Mucosa of rectum (tissue), 2 donors: ENCODE results near the gene SPATA13.

Experiments
- H3K27ac ChIP-seq, 2 donors: one replicate each; pipeline ENCODE4 v1.7.0; 2013; ENCODE audit warnings: inconsistent platforms in 2 of 2, low read depth in 2 of 2, low read length in 2 of 2
- H3K27me3 ChIP-seq, 2 donors: one replicate each; pipeline ENCODE4 v1.7.0; 2013; ENCODE audit warnings: low read length in 2 of 2; ENCODE audit not compliant: control insufficient read depth in 2 of 2, insufficient read depth in 2 of 2
- H3K36me3 ChIP-seq, 2 donors: one replicate each; pipeline ENCODE4 v1.7.0; 2013; ENCODE audit warnings: low read length in 2 of 2; ENCODE audit not compliant: control insufficient read depth in 2 of 2, insufficient read depth in 2 of 2
- H3K4me1 ChIP-seq, 2 donors: one replicate each; pipeline ENCODE4 v1.7.0; 2013; ENCODE audit warnings: low read length in 2 of 2, mild to moderate bottlenecking in 1 of 2; ENCODE audit not compliant: control insufficient read depth in 2 of 2, insufficient read depth in 2 of 2
- H3K4me3 ChIP-seq, 2 donors: one replicate each; pipeline ENCODE4 v1.7.0; 2013; ENCODE audit warnings: low read length in 2 of 2
- H3K9ac ChIP-seq, 2 donors: one replicate each; pipeline ENCODE4 v1.7.0; 2013; ENCODE audit warnings: low read length in 2 of 2, low read depth in 1 of 2, mild to moderate bottlenecking in 1 of 2
- H3K9me3 ChIP-seq, 2 donors: one replicate each; pipeline ENCODE4 v1.7.0; 2013; ENCODE audit warnings: low read length in 2 of 2; ENCODE audit not compliant: control insufficient read depth in 2 of 2
- donor health status: healthy.
- donor health status: Normal muscosa, but diverticular disease.

Gene SPATA13

GRCh38 chr13:24290280-24290932 lies 129.9 kb downstream of the SPATA13 start:
- H3K9me3 ChIP-seq = no peaks in the 10 kb centered on the region
- H3K27me3 ChIP-seq = no peaks in the 10 kb centered on the region
- no peak overlapping the region for H3K27ac ChIP-seq
- no peak overlapping the region for H3K9ac ChIP-seq
- peaks cover 75 to 80% of the 10 kb centered on the region in 2 donors for H3K36me3 ChIP-seq
- no peaks in the 10 kb centered on the region for H3K4me1 ChIP-seq
- H3K4me3 ChIP-seq = no peak overlapping the region

DNA sequence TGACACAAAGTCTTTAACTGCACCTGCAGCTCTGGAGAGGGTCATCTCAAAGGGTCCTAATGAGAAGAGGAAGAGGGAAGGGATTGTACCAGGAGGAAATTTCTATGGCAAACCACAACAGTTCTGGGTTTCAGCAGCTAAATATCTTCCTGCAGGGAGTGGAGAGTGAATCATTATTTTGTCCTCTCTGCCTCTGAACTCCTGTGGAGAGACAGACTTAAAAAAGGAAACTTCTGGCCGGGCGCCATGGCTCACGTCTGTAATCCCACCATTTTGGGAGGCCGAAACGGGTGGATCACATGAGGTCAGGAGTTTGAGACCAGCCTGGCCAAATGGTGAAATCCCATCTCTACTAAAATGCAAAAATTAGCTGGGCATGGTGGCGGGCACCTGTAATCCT lies 132.0 kb downstream of the SPATA13 start:
- H3K9me3 ChIP-seq = no peaks in the 10 kb centered on the region
- no peak overlapping the region for H3K27ac ChIP-seq
- no peak overlapping the region for H3K4me3 ChIP-seq
- no peaks in the 10 kb centered on the region for H3K27me3 ChIP-seq
- H3K36me3 ChIP-seq = peaks cover 81 to 82% of the 10 kb centered on the region in 2 donors
- no peak overlapping the region for H3K9ac ChIP-seq
- no peaks in the 10 kb centered on the region for H3K4me1 ChIP-seq

DNA sequence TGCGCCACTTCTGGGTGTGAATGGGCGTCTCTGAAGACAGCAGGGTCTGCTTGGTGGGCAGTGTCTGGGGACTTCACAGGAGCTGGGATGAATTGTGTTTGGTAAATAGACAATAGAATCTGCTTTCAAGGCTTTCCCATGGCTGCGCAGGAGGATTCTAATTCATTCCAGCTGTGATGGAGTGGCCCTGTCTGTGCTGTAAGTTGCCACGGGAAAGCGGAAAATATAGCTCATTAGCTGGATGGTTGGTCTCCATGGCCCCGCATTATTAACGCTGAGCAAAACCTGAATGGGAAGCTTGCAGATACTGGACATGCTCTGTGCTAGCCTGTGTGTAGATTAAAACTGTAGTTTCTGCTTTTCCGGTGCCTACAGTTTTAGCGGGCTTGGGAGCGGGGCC lies 133.2 kb downstream of the SPATA13 start:
- Histone ChIP-seq H3K9ac (no peak overlapping the region), H3K27ac (no peak overlapping the region), H3K9me3 (no peaks in the 10 kb centered on the region), H3K4me1 (no peaks in the 10 kb centered on the region), H3K27me3 (no peaks in the 10 kb centered on the region), H3K36me3 (peaks cover 81 to 84% of the 10 kb centered on the region in 2 donors), H3K4me3 (no peak overlapping the region)

- Histone ChIP-seq H3K36me3 (peaks cover 78 to 89% of the 10 kb centered on the region in 2 donors), H3K27ac (no peak overlapping the region), H3K9ac (no peak overlapping the region), H3K9me3 (no peaks in the 10 kb centered on the region), H3K4me3 (no peak overlapping the region), H3K27me3 (no peaks in the 10 kb centered on the region), H3K4me1 (no peaks in the 10 kb centered on the region)
Observed at GRCh38 chr13:24299488-24300114, 139.1 kb downstream of the SPATA13 start.

- Histone ChIP-seq H3K4me3 (no peak overlapping the region), H3K27me3 (no peaks in the 10 kb centered on the region), H3K36me3 (peaks cover 66 to 76% of the 10 kb centered on the region in 2 donors), H3K4me1 (no peaks in the 10 kb centered on the region), H3K27ac (no peak overlapping the region), H3K9me3 (no peaks in the 10 kb centered on the region), H3K9ac (no peak overlapping the region)
Observed at GRCh38 chr13:24301434-24301833, 140.9 kb downstream of the SPATA13 start.

- Histone ChIP-seq H3K4me3 (no peak overlapping the region), H3K4me1 (peaks cover 0 to under 1% of the 10 kb centered on the region in 2 donors), H3K27me3 (no peaks in the 10 kb centered on the region), H3K27ac (no peak overlapping the region), H3K9me3 (no peaks in the 10 kb centered on the region), H3K9ac (no peak overlapping the region), H3K36me3 (peaks cover 61 to 71% of the 10 kb centered on the region in 2 donors)
Observed at GRCh38 chr13:24301911-24302310, 141.4 kb downstream of the SPATA13 start.

DNA sequence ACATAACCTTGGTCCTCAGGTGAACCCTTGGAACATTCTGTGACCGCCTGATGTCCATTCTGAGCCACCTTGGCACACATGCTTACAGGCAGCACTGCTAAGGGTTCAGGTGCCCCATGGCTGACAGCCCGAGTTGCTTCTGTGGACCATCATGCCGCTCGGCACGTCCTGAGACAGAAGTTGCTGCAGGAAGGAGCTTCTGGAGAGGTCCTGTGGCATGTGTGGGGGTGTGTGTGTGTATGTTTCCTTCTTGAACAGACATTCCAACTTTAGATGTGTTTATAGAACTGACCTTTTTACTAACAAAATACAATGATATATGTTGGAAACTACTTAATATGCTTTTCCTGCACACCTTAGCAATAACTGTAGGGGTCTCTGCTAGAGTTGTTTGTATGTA lies 144.1 kb downstream of the SPATA13 start:
- Histone ChIP-seq H3K4me3 (no peak overlapping the region), H3K27me3 (no peaks in the 10 kb centered on the region), H3K4me1 (peaks cover 0 to 7% of the 10 kb centered on the region in 2 donors), H3K9ac (no peak overlapping the region), H3K36me3 (peaks cover 36 to 45% of the 10 kb centered on the region in 2 donors), H3K9me3 (no peaks in the 10 kb centered on the region), H3K27ac (no peak overlapping the region)

- H3K36me3 ChIP-seq = peaks cover 16 to 28% of the 10 kb centered on the region in 2 donors
- H3K9me3 ChIP-seq = no peaks in the 10 kb centered on the region
- H3K27ac ChIP-seq = no peak overlapping the region
Observed at GRCh38 chr13:24306632-24307031, 146.1 kb downstream of the SPATA13 start.

DNA sequence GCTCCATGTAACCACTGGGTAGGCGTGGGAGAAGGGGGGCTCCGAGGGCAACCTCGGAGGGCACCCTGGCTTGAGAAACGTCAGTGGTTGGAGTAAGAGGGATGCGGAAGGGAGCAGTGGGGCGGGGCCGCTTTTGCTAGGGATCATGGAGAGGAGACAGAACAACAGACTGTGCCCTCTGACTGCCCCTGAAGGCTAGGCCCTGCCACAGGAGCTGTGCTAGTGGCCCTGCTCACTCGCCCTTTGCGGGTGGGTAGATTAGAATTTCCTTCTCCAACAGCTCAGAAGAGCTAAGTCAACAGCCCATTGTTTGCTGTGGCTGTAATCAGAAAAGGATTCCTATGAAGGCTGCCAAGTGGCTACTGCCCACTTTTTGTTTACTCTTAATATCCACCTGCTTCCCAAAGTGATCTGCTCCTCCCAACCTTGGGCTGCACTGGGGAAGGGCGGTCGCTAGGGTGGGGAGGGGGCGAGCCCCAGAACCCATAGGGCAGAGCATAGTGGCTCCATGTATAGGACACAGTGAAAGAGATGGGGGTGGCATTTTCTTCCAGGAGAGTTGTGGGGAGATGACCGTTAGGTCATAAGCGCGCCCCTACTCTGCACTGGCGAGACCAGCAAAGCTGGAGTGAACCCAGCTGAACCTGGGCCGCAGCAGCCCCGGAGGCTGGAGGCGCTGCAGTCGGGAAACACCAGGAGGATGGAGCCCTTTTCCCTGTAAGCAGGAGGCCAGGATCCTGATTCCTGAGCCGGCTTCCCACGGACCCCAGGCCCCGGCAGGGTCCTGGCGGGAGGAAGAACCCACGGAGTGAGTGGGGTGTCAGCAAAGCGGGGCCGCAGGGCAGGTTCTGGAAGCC lies 146.9 kb downstream of the SPATA13 start:
- H3K27ac ChIP-seq = peak overlapping the region in 1 of 2 donors; percentile 38
- no peak overlapping the region for H3K9ac ChIP-seq
- H3K4me1 ChIP-seq = peaks cover 0 to 7% of the 10 kb centered on the region in 2 donors
- no peaks in the 10 kb centered on the region for H3K27me3 ChIP-seq
- H3K36me3 ChIP-seq = peaks cover 16 to 23% of the 10 kb centered on the region in 2 donors
- H3K9me3 ChIP-seq = no peaks in the 10 kb centered on the region
- no peak overlapping the region for H3K4me3 ChIP-seq

More at GRCh38 chr13:24306632-24307031, 146.1 kb downstream of the SPATA13 start:
- no peaks in the 10 kb centered on the region for H3K27me3 ChIP-seq
- peaks cover 0 to 7% of the 10 kb centered on the region in 2 donors for H3K4me1 ChIP-seq
- no peak overlapping the region for H3K9ac ChIP-seq
- H3K4me3 ChIP-seq = no peak overlapping the region

DNA sequence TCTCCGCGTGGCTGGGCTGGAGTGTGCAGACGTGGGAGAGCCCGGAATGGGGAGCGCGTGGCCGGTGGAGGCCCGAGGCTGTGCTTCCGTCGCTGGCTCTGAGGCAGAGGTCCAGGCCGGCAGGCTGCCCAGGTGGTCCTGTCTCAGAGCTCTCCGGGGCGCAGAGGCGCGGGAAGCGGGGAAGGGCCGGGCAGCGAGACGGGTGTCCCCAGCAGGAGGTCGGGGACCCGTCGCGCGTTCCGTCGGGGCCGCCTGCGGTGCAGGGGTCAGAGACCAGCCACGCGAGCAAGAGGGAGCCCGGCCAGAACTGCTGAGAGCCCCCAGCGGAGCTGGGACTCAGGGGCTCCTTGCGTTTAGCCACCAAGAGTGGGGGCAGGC lies 147.5 kb downstream of the SPATA13 start:
- Histone ChIP-seq H3K27ac (no peak overlapping the region), H3K4me3 (no peak overlapping the region), H3K27me3 (no peaks in the 10 kb centered on the region), H3K9me3 (no peaks in the 10 kb centered on the region), H3K36me3 (peaks cover 9 to 16% of the 10 kb centered on the region in 2 donors), H3K4me1 (peaks cover 0 to 7% of the 10 kb centered on the region in 2 donors), H3K9ac (no peak overlapping the region)
